Activated naive CD8-positive, alpha-beta T cell treated with anti-CD3 and anti-CD28 coated beads, Interleukin-2, amount 50 U/mL, for 24 hours (primary cell): Measurements from ENCODE around the gene MTHFD1L.
"Not testable (repeated sequence)": the region's sequence is repeated elsewhere in the genome, so short reads cannot be mapped to it uniquely, and the experiment has no call there.

Experiments used
- ATAC-seq: fragments of 150-1000 bp; cut with Tn5 transposase; one replicate; pipeline ENCODE4 v1.10.0; 2021
- DNase-seq: peaks from one replicate; pipeline ENCODE4 v3.0.0; 2021
- H3K27ac Mint-ChIP-seq: one replicate; pipeline ENCODE4 v1.8.0; 2021; ENCODE audit warnings: mild to moderate bottlenecking, mixed read lengths
- H3K27me3 Mint-ChIP-seq: one replicate; pipeline ENCODE4 v1.8.0; 2021; ENCODE audit warnings: mixed read lengths
- H3K36me3 Mint-ChIP-seq: one replicate; pipeline ENCODE4 v1.8.0; 2021; ENCODE audit warnings: low read depth, mixed read lengths
- H3K4me1 Mint-ChIP-seq: one replicate; pipeline ENCODE4 v1.8.0; 2021; ENCODE audit warnings: mixed read lengths
- H3K4me3 Mint-ChIP-seq: one replicate; pipeline ENCODE4 v1.8.0; 2021; ENCODE audit warnings: mild to moderate bottlenecking, moderate library complexity, mixed read lengths
- H3K9me3 Mint-ChIP-seq: one replicate; pipeline ENCODE4 v1.8.0; 2021; ENCODE audit warnings: mixed read lengths

Gene MTHFD1L

DNA sequence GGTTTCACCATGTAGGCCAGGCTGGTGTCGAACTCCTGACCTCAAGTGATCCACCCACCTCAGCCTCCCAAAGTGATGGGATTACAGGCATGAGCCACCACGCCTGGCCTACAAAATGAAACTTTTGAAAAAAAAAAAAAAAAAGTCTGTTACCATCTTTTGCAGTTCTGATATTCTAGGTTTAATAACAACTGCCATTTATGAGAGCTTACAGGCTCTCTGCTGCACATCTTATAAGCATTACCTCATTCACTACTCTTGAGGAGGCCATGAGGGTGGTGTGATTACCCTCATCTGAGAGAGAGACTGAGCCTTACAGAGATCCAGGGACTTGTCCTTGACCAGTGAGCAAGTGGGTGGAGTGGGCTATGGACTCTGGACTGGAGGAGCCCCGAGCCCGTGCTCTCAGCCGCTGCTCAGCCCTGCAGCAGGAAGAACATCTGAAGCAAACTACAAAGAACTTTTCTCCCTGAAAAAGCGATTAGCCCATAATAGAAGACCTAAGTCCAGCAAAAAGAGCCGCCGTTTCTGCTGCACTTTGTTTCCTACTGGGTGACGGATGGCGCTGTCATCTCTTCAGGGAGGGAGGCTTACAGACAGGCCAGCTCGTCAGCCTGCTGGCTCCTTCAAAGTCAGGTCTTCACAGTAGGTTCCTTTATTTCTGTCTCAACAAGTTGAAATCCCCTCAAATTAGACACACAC, 254.5 kb downstream of the MTHFD1L start:
- H3K27ac Mint-ChIP-seq, result no peak overlapping the region
- H3K9me3 Mint-ChIP-seq, result no peaks in the 10 kb centered on the region
- ATAC-seq (no peak), DNase-seq (no peak)
- H3K4me1 Mint-ChIP-seq, result no peaks in the 10 kb centered on the region
- no peak overlapping the region for H3K4me3 Mint-ChIP-seq
- H3K27me3 Mint-ChIP-seq, result no peaks in the 10 kb centered on the region
- no peaks in the 10 kb centered on the region for H3K36me3 Mint-ChIP-seq

DNA sequence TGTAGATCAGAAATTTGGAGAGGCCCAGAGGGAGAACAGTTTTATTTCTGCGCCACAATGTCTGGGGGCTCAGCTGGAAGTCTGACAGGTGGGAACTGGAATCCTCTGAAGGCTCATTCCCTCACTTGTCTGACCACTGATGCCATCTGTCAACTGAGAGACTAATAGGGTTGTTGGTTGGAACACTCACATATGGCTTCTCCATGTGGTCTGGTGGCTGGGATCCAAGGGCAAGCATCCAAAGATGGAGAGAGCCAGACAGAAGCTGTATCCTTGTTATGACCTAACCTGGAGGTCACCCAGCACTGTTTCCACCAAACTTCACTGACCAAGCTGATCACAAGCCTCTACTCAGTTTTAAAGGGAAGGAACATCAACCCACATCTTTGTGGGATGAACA, 256.4 kb downstream of the MTHFD1L start:
- Mint-ChIP-seq H3K27ac (no peak overlapping the region), H3K9me3 (no peaks in the 10 kb centered on the region), H3K4me3 (no peak overlapping the region), H3K36me3 (no peaks in the 10 kb centered on the region), H3K27me3 (no peaks in the 10 kb centered on the region), H3K4me1 (peaks cover 5% of the 10 kb centered on the region)
- DNase-seq (no peak), ATAC-seq (no peak)

DNA sequence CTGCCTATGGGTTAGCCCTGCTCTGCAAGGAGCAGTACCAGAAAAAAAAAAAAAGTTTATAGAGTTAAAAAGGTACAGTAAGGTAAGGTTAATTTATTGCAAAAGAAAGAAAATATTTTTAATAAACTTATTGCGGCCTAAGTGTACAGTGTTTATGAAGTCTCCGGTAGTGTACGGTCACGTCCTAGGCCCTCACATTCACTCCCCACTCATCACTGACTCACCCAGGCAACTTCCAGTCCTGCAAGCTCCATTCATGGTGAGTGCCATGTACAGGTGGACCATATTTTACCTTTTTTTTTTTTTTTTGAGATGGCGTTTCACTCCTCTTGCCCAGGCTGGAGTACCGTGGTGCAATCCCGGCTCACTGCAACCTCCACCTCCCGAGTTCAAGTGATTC, 258.1 kb downstream of the MTHFD1L start:
- H3K27ac Mint-ChIP-seq, ATAC-seq, DNase-seq, H3K4me1 Mint-ChIP-seq, H3K9me3 Mint-ChIP-seq, H3K27me3 Mint-ChIP-seq, H3K4me3 Mint-ChIP-seq, H3K36me3 Mint-ChIP-seq: not testable (repeated sequence)

DNA sequence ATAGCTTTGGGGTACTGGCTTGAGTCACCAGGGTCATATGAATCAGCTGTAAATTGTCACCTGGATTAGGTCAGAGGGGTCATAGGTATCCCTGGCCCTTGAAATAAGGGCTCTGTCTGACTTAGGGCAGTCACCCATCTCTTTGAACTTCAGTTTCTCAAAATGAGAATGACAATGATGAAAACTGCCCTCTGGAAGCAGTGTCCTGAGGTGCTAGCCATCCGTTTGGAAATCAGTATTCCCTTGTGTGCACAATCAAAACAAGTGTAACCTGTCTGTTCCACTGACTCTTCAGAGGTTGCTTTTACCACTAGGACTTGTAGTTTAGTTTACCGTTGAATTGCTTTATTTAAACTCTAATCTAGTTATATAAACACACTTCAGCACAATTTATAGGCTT, 259.7 kb downstream of the MTHFD1L start:
- not testable (repeated sequence) for H3K9me3 Mint-ChIP-seq, ATAC-seq, H3K36me3 Mint-ChIP-seq, H3K27ac Mint-ChIP-seq, H3K27me3 Mint-ChIP-seq, H3K4me3 Mint-ChIP-seq, DNase-seq, H3K4me1 Mint-ChIP-seq

DNA sequence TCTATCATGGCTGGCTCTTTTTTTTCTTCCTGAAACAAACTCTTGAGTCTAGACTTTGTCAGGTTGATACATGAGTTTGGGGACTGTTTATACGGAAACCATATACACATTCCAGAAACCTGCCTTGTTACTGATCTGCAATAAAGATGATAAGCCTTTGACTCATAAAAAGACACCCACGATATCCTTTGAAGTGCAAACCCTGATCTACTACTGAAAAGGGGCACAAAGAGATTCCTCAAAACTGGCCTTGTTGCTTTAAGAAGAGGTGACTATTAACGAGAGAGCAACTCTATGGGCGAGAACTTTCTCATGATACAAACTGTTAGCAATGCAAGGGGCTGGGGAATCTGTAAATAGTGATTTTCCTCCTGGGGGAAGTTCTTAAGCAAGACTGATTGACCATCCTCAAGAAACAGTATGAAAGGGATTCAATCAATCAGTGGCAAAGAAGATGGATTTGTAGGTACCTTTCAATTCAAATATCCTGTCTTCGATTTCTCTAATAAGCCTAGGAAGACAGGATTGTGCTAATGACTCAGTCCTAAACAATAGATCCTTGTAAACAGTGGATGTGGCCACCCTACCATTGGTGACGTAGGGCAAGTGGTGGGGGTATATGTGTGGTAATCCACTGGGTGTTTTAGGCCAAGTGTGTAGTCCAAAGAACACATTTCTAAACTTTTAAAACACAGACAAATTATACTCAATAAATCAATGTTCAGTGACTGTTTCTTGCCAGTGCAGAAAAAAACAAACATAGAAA, 260.3 kb downstream of the MTHFD1L start:
- not testable (repeated sequence) for H3K27ac Mint-ChIP-seq, H3K36me3 Mint-ChIP-seq, H3K4me1 Mint-ChIP-seq, H3K27me3 Mint-ChIP-seq, H3K9me3 Mint-ChIP-seq, H3K4me3 Mint-ChIP-seq, DNase-seq
- ATAC-seq, result peak; percentile 68

DNA sequence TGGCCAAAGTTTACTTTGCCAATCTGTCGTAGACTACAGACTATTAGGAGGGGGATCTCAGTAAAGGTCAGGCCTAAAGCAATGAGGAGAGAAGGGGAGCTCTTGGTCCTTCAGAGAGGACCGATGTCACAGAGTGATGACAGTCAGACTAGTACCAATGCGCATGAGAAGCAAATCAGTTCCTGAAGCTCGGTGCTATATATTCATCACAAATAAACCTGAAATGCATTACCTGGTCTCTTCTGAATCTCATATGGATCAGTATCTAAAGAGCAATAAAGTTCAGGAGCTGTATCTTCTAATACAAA, 260.9 kb downstream of the MTHFD1L start:
- H3K36me3 Mint-ChIP-seq, H3K4me3 Mint-ChIP-seq, ATAC-seq, H3K9me3 Mint-ChIP-seq, H3K27ac Mint-ChIP-seq, DNase-seq, H3K4me1 Mint-ChIP-seq, H3K27me3 Mint-ChIP-seq: not testable (repeated sequence)

DNA sequence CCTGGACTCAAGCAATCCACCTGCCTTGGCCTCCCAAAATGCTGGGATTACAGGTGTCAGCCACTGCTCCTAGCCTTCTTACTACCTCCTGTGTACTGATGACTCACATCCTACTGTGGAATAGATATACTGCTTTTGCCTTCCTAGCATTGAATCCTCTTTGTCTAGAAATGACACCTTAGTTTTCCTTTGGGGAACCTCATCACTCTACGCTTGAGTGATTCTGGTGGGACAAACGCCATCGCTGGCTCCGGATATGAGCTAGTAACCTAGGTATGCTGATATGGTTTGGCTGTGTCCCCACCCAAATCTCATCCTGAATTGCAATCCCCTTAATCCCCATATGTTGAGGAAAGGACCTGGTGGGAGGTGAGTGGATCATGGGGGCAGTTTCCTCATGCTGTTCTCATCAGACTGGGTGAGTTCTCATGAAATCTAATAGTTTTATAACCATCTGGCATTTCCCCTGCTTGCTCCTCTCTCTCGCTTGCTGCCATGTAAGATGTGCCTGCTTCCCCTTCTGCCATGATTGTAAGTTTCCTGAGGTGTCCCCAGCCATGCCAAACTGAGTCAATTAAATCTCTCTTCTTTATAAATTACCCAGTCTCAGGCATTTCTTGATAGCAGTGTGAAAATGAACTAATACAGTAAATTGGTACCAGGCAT, 261.8 kb downstream of the MTHFD1L start:
- not testable (repeated sequence) for H3K27ac Mint-ChIP-seq, H3K9me3 Mint-ChIP-seq, DNase-seq, ATAC-seq, H3K4me3 Mint-ChIP-seq, H3K4me1 Mint-ChIP-seq, H3K27me3 Mint-ChIP-seq, H3K36me3 Mint-ChIP-seq

DNA sequence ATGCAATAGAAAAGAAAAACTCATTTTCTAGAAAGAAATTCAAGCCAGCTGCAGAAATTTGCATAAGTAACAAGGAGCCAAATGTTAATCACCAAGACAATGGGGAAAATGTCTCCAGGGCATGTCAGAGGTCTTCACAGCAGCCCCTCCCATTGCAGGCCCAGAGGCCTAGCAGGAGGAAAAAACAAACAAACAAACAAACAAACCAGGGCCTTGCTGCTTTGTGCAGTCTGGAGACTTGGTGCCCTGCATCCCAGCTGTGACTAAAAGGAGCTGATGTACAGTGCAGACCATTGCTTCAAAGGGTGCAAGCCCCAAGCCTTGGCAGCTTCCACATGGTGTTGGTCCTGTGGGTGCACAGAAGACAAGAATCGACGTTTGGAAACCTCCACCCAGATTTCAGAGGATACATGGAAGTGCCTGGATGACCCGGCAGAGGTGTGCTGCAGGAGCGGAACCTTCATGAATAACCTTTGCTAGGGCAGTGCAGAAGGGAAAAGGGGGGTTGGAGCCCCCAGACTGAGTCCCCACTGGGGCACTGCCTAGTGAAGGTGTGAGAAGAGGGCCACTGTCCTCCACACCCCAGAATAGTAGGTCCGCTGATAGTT, 263.4 kb downstream of the MTHFD1L start:
- no peak overlapping the region for H3K4me3 Mint-ChIP-seq
- ATAC-seq (no peak), DNase-seq (no peak)
- H3K27ac Mint-ChIP-seq, result no peak overlapping the region
- H3K4me1 Mint-ChIP-seq, result peaks cover 5% of the 10 kb centered on the region
- no peaks in the 10 kb centered on the region for H3K36me3 Mint-ChIP-seq
- H3K9me3 Mint-ChIP-seq, result peaks cover 4% of the 10 kb centered on the region
- peaks cover 3% of the 10 kb centered on the region for H3K27me3 Mint-ChIP-seq

DNA sequence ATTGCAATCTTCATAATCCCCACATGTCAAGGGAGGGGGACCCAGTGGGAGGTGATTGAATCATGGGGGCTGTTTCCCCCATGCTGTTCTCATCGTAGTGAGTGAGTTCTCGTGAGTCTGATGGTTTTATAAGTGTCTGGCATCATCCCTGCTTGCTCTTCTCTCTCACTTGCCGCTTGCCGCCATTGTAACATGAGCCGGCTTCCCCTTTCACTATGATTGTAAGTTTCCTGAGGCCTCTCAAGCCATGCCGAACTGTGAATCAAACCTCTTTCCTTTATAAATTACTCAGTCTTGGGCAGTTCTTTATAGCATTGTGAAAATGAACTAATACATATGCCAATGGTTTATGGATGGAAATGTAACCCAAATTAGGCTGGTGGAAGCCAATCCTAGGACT, 264.8 kb downstream of the MTHFD1L start:
- no peaks in the 10 kb centered on the region for H3K36me3 Mint-ChIP-seq
- ATAC-seq, result no peak

DNA sequence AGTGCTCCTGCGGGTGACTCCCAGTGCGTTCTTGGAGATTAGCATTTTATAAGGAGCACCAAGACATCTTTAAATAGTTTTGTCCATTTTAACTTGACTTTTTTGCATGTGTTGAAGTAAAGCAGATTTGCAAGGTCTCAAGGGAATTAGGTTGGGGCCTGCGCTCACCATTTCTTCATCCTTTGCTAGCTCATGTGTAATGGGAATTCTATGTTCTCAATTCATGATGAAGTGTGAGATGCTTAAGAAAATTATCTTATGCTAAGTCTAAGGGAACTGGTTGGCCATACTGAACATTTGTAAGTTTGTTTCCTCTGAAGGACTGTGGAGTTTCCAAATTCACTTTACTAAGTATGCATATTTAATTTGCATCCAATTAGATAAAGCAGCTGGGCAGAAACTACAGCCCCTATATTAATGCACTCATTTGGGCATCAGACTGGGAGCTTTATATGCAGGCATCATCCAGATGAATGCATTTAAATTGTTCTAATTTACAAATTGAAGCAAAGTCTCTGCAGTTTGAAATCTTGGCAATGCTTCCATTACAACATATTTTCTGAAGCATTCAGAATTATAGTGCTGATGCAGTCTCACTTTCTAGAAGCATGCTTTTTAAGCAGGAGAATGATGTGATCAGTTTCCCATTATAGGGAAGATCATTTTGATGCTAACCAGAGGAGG, 266.0 kb downstream of the MTHFD1L start:
- DNase-seq (no peak), ATAC-seq (no peak)
- H3K4me1 Mint-ChIP-seq, result no peaks in the 10 kb centered on the region
- no peak overlapping the region for H3K27ac Mint-ChIP-seq
- no peak overlapping the region for H3K4me3 Mint-ChIP-seq
- H3K27me3 Mint-ChIP-seq, result peaks cover 6% of the 10 kb centered on the region
- H3K9me3 Mint-ChIP-seq, result peaks cover 4% of the 10 kb centered on the region
- no peaks in the 10 kb centered on the region for H3K36me3 Mint-ChIP-seq

More for the DNA sequence above, 264.8 kb downstream of the MTHFD1L start:
- H3K9me3 Mint-ChIP-seq, result peaks cover 4% of the 10 kb centered on the region
- H3K4me1 Mint-ChIP-seq, result peaks cover 5% of the 10 kb centered on the region
- no peak overlapping the region for H3K4me3 Mint-ChIP-seq
- H3K27ac Mint-ChIP-seq, result no peak overlapping the region
- H3K27me3 Mint-ChIP-seq, result peaks cover 6% of the 10 kb centered on the region
- DNase-seq, result no peak

DNA sequence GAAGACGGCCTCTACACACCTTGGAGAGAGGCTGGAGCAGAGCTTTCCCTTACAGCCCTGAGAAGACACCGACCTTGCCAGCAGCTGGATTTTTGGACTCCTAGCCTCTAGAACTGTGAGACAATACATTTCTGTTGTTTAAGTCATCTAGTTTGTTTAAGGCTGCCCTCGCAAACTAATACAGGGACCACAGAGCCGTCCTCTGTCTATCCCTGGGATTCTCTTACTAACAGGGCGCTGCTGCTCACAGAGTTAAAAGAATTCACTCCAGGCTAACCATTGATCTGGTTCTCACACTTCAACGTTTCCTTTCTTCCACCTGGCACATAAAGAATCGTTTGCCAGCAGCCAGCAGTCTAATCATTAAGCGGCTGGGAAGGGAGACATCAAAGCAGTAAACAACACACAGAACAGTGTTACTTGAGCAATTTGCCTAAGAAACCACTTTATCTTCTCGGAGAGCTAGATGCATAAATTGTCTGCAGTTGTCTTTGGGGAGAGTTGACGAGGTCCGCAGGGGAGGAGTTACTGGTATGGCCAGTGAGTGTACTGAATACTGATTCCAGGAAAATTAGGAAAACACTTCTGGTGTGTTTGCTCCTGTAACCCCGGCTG, 270.7 kb downstream of the MTHFD1L start:
- Mint-ChIP-seq H3K4me1 (no peaks in the 10 kb centered on the region), H3K27ac (no peak overlapping the region), H3K27me3 (peaks cover 3% of the 10 kb centered on the region), H3K4me3 (no peak overlapping the region), H3K9me3 (no peaks in the 10 kb centered on the region), H3K36me3 (no peaks in the 10 kb centered on the region)
- DNase-seq (no peak), ATAC-seq (no peak)

DNA sequence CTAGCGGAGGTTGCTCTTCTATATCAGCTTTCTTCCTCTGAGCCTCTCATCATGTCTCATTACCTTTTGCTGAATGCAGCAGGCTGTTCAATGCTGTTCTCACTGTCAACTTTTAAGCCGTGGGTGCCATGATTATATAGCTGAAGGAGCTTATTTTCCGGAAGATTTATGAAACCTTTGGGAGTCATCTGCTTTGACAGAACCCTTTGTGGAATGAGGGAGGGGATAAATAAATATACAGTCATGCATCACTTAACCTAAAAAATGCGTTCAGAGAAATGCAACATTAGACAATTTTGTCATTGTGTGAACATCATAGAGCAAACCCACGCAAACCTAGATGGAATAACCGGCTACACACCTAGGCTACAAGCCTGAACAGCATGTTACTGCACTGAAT, 272.0 kb downstream of the MTHFD1L start:
- peaks cover 3% of the 10 kb centered on the region for H3K27me3 Mint-ChIP-seq
- ATAC-seq, result no peak
- no peak overlapping the region for H3K27ac Mint-ChIP-seq
- no peaks in the 10 kb centered on the region for H3K4me1 Mint-ChIP-seq
- DNase-seq, result no peak
- H3K4me3 Mint-ChIP-seq, result no peak overlapping the region
- H3K9me3 Mint-ChIP-seq, result no peaks in the 10 kb centered on the region
- H3K36me3 Mint-ChIP-seq, result no peaks in the 10 kb centered on the region

DNA sequence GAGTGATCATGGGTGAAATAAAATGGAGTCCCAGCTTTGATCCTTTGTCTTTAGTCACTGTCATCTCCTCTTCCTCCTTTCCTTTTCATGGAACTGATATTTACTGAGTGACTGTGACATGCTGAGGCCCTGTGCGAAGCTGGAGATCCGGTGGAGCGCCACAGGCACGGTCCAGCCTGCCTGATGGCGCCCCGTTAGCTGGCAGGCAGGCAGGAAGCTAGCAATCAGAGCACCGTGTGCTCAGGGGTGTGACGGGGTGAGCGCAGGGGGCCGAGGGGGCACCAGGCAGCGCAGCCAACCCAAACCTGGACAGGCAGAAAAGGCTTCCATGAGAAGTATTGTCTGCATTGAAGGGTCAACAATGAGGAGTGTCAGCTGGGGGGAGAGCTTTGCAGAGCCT, 274.0 kb downstream of the MTHFD1L start:
- H3K36me3 Mint-ChIP-seq, result no peaks in the 10 kb centered on the region
- H3K9me3 Mint-ChIP-seq, result no peaks in the 10 kb centered on the region
- peaks cover 5% of the 10 kb centered on the region for H3K27me3 Mint-ChIP-seq
- DNase-seq (no peak), ATAC-seq (no peak)
- H3K4me3 Mint-ChIP-seq, result no peak overlapping the region
- no peak overlapping the region for H3K27ac Mint-ChIP-seq
- no peaks in the 10 kb centered on the region for H3K4me1 Mint-ChIP-seq

DNA sequence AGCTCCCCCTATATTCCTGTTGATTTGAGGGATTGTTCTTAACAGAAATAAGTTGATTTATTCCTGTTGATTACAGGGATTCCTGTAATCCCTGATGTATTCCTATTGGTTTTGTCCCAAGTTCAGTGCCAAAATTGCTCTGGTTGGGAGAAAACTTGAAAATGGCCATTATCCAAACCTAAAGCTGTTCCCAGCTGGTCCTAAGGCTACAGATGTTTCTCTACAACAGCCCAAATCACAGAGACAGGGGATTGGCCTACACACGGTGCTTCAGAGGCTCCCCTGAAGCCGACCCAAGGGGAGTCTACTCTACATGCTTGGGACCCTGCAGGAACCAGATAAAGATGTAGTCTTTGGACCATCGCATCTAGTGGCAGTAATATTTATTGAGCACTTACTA, 275.3 kb downstream of the MTHFD1L start:
- no peaks in the 10 kb centered on the region for H3K4me1 Mint-ChIP-seq
- H3K36me3 Mint-ChIP-seq, result no peaks in the 10 kb centered on the region
- no peak overlapping the region for H3K4me3 Mint-ChIP-seq
- no peaks in the 10 kb centered on the region for H3K9me3 Mint-ChIP-seq
- H3K27ac Mint-ChIP-seq, result no peak overlapping the region
- ATAC-seq (no peak), DNase-seq (no peak)
- peaks cover 2% of the 10 kb centered on the region for H3K27me3 Mint-ChIP-seq
